Measurements from ENCODE around the gene MYO15B. TPM values are rescaled to one million over a fixed set of nuclear protein-coding genes. Genes with fewer than 3 reads are reported as not detected.

Gene MYO15B
- total and polyA plus RNA-seq, 2 experiments from 2014 or later: 124 to 153 TPM

DNA sequence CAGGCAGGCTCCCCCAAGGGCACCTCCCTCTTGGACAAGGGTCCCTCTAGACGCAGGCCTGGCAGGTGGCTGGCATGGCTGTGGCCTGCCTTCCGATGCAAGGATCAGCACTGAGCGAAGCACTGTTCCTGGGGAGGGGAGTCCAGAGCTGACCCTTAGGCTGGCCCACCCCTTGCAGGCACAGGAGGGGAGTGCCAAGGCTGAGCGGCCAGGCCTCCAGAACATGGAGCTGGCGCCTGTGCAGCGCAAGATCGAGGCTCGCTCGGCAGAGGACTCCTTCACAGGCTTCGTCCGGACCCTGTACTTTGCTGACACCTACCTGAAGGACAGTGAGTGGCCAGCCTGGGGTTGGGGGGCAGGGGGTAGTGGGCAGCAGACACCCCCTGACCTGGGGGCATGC lies 16.8 kb upstream of the MYO15B start:
- peak; percentile 2 for DNase-seq (ENCODE audit: low spot score)
- no peaks in the 10 kb centered on the region for H3K9me2 ChIP-seq (replicated peaks; ENCODE audit: insufficient read depth)
- no peaks in the 10 kb centered on the region for H3K36me3 ChIP-seq (replicated peaks; ENCODE audit: insufficient read depth, low read depth)
- no peaks in the 10 kb centered on the region for H3K79me2 ChIP-seq
- TF ChIP-seq EZH2 (IDR thresholded peaks at IDR 0.05; ENCODE audit: borderline replicate concordance) (no peak), EZH2phosphoT487 (IDR thresholded peaks at IDR 0.05; ENCODE audit: low read depth, severe bottlenecking, unreplicated experiment) (no peak)
- TF ChIP-seq, protein P1, sequence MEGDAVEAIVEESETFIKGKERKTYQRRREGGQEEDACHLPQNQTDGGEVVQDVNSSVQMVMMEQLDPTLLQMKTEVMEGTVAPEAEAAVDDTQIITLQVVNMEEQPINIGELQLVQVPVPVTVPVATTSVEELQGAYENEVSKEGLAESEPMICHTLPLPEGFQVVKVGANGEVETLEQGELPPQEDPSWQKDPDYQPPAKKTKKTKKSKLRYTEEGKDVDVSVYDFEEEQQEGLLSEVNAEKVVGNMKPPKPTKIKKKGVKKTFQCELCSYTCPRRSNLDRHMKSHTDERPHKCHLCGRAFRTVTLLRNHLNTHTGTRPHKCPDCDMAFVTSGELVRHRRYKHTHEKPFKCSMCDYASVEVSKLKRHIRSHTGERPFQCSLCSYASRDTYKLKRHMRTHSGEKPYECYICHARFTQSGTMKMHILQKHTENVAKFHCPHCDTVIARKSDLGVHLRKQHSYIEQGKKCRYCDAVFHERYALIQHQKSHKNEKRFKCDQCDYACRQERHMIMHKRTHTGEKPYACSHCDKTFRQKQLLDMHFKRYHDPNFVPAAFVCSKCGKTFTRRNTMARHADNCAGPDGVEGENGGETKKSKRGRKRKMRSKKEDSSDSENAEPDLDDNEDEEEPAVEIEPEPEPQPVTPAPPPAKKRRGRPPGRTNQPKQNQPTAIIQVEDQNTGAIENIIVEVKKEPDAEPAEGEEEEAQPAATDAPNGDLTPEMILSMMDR (IDR thresholded peaks at IDR 0.05; ENCODE audit: poor library complexity): no peak
- no peaks in the 10 kb centered on the region for H3K9me3 ChIP-seq (ENCODE audit: low read depth)
- no peak overlapping the region for H3K27ac ChIP-seq
- H3K4me3 ChIP-seq: no peak overlapping the region
- H2AFZ ChIP-seq: no peak overlapping the region
- no peaks in the 10 kb centered on the region for H3K4me1 ChIP-seq (ENCODE audit: insufficient read depth)
- H4K20me1 ChIP-seq (ENCODE audit: insufficient read depth, poor library complexity, severe bottlenecking): no peaks in the 10 kb centered on the region
- H3K4me2 ChIP-seq: no peak overlapping the region
- 93% methylated on average over 8 of the region's 11 CpGs for WGBS (ENCODE audit: low lambda C conversion rate, missing lambda C conversion rate)
- no peaks in the 10 kb centered on the region for H3K27me3 ChIP-seq

DNA sequence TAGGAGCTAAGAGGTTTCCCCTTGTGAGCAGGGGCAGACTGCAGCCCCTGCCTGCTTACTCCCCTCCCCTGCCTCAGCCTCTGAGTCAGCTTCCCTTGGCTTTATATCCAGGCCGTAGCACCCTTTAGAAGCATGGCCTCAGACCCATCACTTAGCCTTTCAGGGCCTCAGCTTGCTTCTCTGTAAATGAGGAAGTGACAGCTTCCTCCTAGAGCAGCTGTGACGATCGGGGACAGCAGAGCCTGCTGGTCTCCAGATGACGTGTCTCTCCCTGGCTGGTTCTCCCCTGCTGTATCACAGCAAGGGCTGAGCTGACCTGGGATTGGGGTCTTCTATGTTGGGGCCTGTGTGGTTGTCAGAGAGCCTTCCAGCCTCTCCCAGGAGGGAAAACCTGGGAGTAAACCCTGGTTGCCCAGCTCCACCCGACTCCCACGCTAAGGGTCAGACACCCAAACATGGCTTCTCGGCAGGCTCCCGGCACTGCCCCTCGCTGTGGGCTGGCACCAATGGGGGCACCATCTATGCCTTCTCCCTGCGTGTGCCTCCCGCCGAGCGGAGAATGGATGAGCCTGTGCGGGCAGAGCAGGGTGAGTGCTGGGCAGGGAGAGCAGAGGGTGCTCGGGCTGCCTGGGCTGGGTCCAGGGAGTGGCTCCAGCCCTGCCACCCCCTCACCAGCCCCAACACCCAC lies 16.3 kb upstream of the MYO15B start:
- H3K27me3 ChIP-seq: no peaks in the 10 kb centered on the region
- H3K9me3 ChIP-seq (ENCODE audit: low read depth): no peaks in the 10 kb centered on the region
- H3K4me2 ChIP-seq: no peak overlapping the region
- H2AFZ ChIP-seq: no peak overlapping the region
- no peak overlapping the region for H3K27ac ChIP-seq
- 92% methylated on average over 15 of the region's 15 CpGs for WGBS (ENCODE audit: low lambda C conversion rate, missing lambda C conversion rate)
- H3K4me1 ChIP-seq (ENCODE audit: insufficient read depth): no peaks in the 10 kb centered on the region
- TF ChIP-seq EZH2phosphoT487 (IDR thresholded peaks at IDR 0.05; ENCODE audit: low read depth, severe bottlenecking, unreplicated experiment): no peak
- TF ChIP-seq EZH2 (IDR thresholded peaks at IDR 0.05; ENCODE audit: borderline replicate concordance): no peak
- TF ChIP-seq, protein P1 (IDR thresholded peaks at IDR 0.05; ENCODE audit: poor library complexity): no peak
- no peaks in the 10 kb centered on the region for H4K20me1 ChIP-seq (ENCODE audit: insufficient read depth, poor library complexity, severe bottlenecking)
- no peaks in the 10 kb centered on the region for H3K79me2 ChIP-seq
- H3K36me3 ChIP-seq (replicated peaks; ENCODE audit: insufficient read depth, low read depth): no peaks in the 10 kb centered on the region
- DNase-seq (ENCODE audit: low spot score): peak; percentile 4
- no peak overlapping the region for H3K4me3 ChIP-seq
- no peaks in the 10 kb centered on the region for H3K9me2 ChIP-seq (replicated peaks; ENCODE audit: insufficient read depth)

DNA sequence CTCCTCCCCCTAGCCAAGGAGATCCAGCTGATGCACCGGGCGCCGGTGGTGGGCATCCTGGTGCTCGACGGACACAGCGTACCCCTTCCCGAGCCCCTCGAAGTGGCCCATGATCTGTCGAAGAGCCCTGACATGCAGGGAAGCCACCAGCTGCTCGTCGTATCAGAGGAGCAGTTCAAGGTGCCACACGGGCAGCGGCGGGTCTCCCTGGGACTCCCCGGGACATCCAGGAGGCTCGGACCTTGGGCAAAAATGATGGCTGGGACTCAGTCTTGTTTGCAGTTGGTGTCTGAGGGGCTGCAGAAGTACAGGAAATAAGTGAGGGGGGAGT lies 15.8 kb upstream of the MYO15B start:
- no peaks in the 10 kb centered on the region for H3K79me2 ChIP-seq
- no peak for TF ChIP-seq EZH2phosphoT487 (IDR thresholded peaks at IDR 0.05; ENCODE audit: low read depth, severe bottlenecking, unreplicated experiment)
- TF ChIP-seq, protein P1 (IDR thresholded peaks at IDR 0.05; ENCODE audit: poor library complexity): no peak
- no peak for TF ChIP-seq EZH2 (IDR thresholded peaks at IDR 0.05; ENCODE audit: borderline replicate concordance)
- no peaks in the 10 kb centered on the region for H3K9me2 ChIP-seq (replicated peaks; ENCODE audit: insufficient read depth)
- H3K27ac ChIP-seq: no peak overlapping the region
- no peak overlapping the region for H3K4me3 ChIP-seq
- no peak for DNase-seq (ENCODE audit: low spot score)
- no peaks in the 10 kb centered on the region for H3K4me1 ChIP-seq (ENCODE audit: insufficient read depth)
- no peaks in the 10 kb centered on the region for H3K27me3 ChIP-seq
- H4K20me1 ChIP-seq (ENCODE audit: insufficient read depth, poor library complexity, severe bottlenecking): no peaks in the 10 kb centered on the region
- 94% methylated on average over 15 of the region's 16 CpGs for WGBS (ENCODE audit: low lambda C conversion rate, missing lambda C conversion rate)
- H3K9me3 ChIP-seq (ENCODE audit: low read depth): no peaks in the 10 kb centered on the region
- H3K4me2 ChIP-seq: no peak overlapping the region
- H3K36me3 ChIP-seq (replicated peaks; ENCODE audit: insufficient read depth, low read depth): no peaks in the 10 kb centered on the region
- no peak overlapping the region for H2AFZ ChIP-seq
